Psoas muscle (tissue), 8 donors: ENCODE measurements around the gene GRIK5. TPM values are rescaled to one million over a fixed set of nuclear protein-coding genes. Genes with fewer than 3 reads are reported as not detected.
"Not testable (repeated sequence)": the region's sequence is repeated elsewhere in the genome, so short reads cannot be mapped to it uniquely, and the experiment has no call there.

Experiments used
- ATAC-seq, 4 donors: fragments of 200-7000 bp; cut with Tn5 transposase; one replicate each; pipeline ENCODE4 v1.9.1; 2020; ENCODE audit warnings: moderate library complexity in 3 of 4, mild to moderate bottlenecking in 2 of 4
- DNase-seq, 2 donors: peaks; one replicate each; pipeline ENCODE4 v3.0.0-alpha.2; 2020
- H3K27ac ChIP-seq: fragments of 200-600 bp; one replicate; pipeline ENCODE4 v1.8.0; 2022
- H3K27me3 ChIP-seq, 3 donors: fragments of 200-600 bp in 1 of 3; one replicate each; pipeline versions ENCODE4 v1.6.1 to v1.8.0; 2013 to 2022; ENCODE audit warnings: low read length in 2 of 3, mild to moderate bottlenecking in 2 of 3, moderate library complexity in 1 of 3; ENCODE audit not compliant: insufficient read depth in 3 of 3
- H3K36me3 ChIP-seq, 2 donors: fragments of 200-600 bp in 1 of 2; one replicate each; pipeline versions ENCODE4 v1.6.1 to v1.8.0; 2013 to 2022; ENCODE audit warnings: low read depth in 1 of 2, mild to moderate bottlenecking in 1 of 2, moderate library complexity in 1 of 2; ENCODE audit not compliant: insufficient read depth in 1 of 2
- H3K4me1 ChIP-seq: fragments of 200-600 bp; one replicate; pipeline ENCODE4 v1.8.0; 2022
- H3K4me3 ChIP-seq: fragments of 200-600 bp; one replicate; pipeline ENCODE4 v1.8.0; 2022; ENCODE audit warnings: mild to moderate bottlenecking
- H3K9me3 ChIP-seq: fragments of 200-600 bp; one replicate; pipeline ENCODE4 v1.8.0; 2022
- CTCF ChIP-seq: fragments of 200-600 bp; IDR thresholded peaks from one replicate; pipeline ENCODE4 v1.8.0; 2022; ENCODE audit warnings: antibody characterized with exemption
- WGBS, 3 donors: extraction: QIAGEN DNeasy Blood & Tissue Kit; methylation state at CpG; one replicate each; pipeline versions ENCODE4 v1.1.6 to v1.1.7; 2013; 5-methylcytosine and 5-hydroxymethylcytosine counted together
- intact Hi-C, 2 donors: fragments of 100-400 bp; cut with DNase I; formaldehyde crosslinking; loops; one replicate each; pipeline versions ENCODE4 v1.11.0 to v1.14.2; 2022
- polyA plus RNA-seq, 3 donors: library from polyadenylated mRNA; stranded (reverse); fragments of 200-250 nt; gene quantifications; one replicate each; pipeline ENCODE4 v1.2.3, GENCODE V29; 2013
- total RNA-seq, 4 donors: library from RNA; stranded (reverse); fragmentation: NEBNext Ultra II Directional in 2 of 4; extraction: Animal tissue kit (Norgen Biotek cat#: 25700) in 2 of 4; gene quantifications; one replicate each; pipeline versions ENCODE4 v1.2.1 to v1.2.4, GENCODE V29; 2021 to 2023
- donor health status: healthy with polysubstance abuse.
- donor health status: DM: no; HTN: no; CAD: no; lungs with moderate emphysema.
- donor health status: Bipolar disorder and iron deficiency.
- donor health status: healthy.
- donor health status: DM: yes; HTN: yes; CAD: no.
- donor health status: DM: no; HTN: no; CAD: no.
- donor health status: DM: no; HTN: no; CAD: no.
- donor health status: DM: yes; HTN: yes; CAD: no.

GRIK5 gene
- total and polyA plus RNA-seq, 7 donors, result 0.26 to 0.88 (median 0.45) TPM

GRCh38 chr19:41994521-41994971, 75.5 kb downstream of the GRIK5 start:
- no peak for ATAC-seq
- TF ChIP-seq CTCF, result no peak
- no peaks in the 10 kb centered on the region for H3K36me3 ChIP-seq
- intact Hi-C loops, result no loop called here
- H3K4me1 ChIP-seq, result no peaks in the 10 kb centered on the region
- DNase-seq, result no peak
- peaks cover 0 to 82% (median 37%) of the 10 kb centered on the region in 3 donors for H3K27me3 ChIP-seq
- no peak overlapping the region for H3K27ac ChIP-seq
- peak overlapping the region; percentile 63 for H3K4me3 ChIP-seq
- no peaks in the 10 kb centered on the region for H3K9me3 ChIP-seq
- WGBS, 3 donors, result 21 to 29% (median 27%) methylated on average over 9 to 13 of the region's 13 CpGs

GRCh38 chr19:41993612-41994483, 76.2 kb downstream of the GRIK5 start, which contains the start of gene ATP1A3:
Gene ATP1A3, minus strand, starts transcription at chr19:41994230. Its CDS starts 154 bp downstream, at chr19:41994076.
- WGBS, 3 donors, result 1% methylated on average over 42 to 84 of the region's 84 CpGs
- Histone ChIP-seq H3K36me3 (no peaks in the 10 kb centered on the region), H3K27me3 (peaks cover 0 to 77% (median 32%) of the 10 kb centered on the region in 3 donors), H3K9me3 (no peaks in the 10 kb centered on the region), H3K4me1 (no peaks in the 10 kb centered on the region), H3K27ac (no peak within 1 kb of the TSS), H3K4me3 (peak within 1 kb of the TSS; percentile 63)
- no peak for TF ChIP-seq CTCF
- ATAC-seq, result peak; percentile 77 to 96 (median 91)
- intact Hi-C loops, result no loop called here
- DNase-seq, result peak in 1 of 2 donors; percentile 46

GRCh38 chr19:41991925-41992569, 78.0 kb downstream of the GRIK5 start:
- peaks cover 0 to 61% (median 23%) of the 10 kb centered on the region in 3 donors for H3K27me3 ChIP-seq
- H3K9me3 ChIP-seq, H3K27ac ChIP-seq, H3K4me3 ChIP-seq, H3K36me3 ChIP-seq, ATAC-seq, intact Hi-C loops, H3K4me1 ChIP-seq, DNase-seq: not testable (repeated sequence)
- 40 to 51% (median 44%) methylated on average over 7 to 11 of the region's 11 CpGs for WGBS, 3 donors

- intact Hi-C loops, result no loop called here
- Histone ChIP-seq H3K4me1 (no peaks in the 10 kb centered on the region), H3K4me3 (no peak overlapping the region), H3K9me3 (no peaks in the 10 kb centered on the region), H3K36me3 (no peaks in the 10 kb centered on the region), H3K27ac (no peak overlapping the region), H3K27me3 (peaks cover 0 to 51% (median 22%) of the 10 kb centered on the region in 3 donors)
- DNase-seq (no peak), ATAC-seq (no peak)
- no peak for TF ChIP-seq CTCF
- 23 to 37% (median 27%) methylated on average over 14 to 15 of the region's 15 CpGs for WGBS, 3 donors
Observed at GRCh38 chr19:41991025-41991424, 79.0 kb downstream of the GRIK5 start.

- Histone ChIP-seq H3K4me3 (no peak overlapping the region), H3K36me3 (no peaks in the 10 kb centered on the region), H3K4me1 (no peaks in the 10 kb centered on the region), H3K9me3 (no peaks in the 10 kb centered on the region), H3K27me3 (peaks cover 0 to 47% (median 20%) of the 10 kb centered on the region in 3 donors), H3K27ac (no peak overlapping the region)
- WGBS, 3 donors, result 63 to 69% (median 67%) methylated on average over 2 of the region's 2 CpGs
- ATAC-seq, result no peak
- intact Hi-C loops, result no loop called here
- DNase-seq, result no peak
- TF ChIP-seq CTCF, result no peak
Observed at GRCh38 chr19:41990615-41991014, 79.4 kb downstream of the GRIK5 start.
